ENCODE results near the gene IQCH.
"Not testable (repeated sequence)": the region's sequence is repeated elsewhere in the genome, so short reads cannot be mapped to it uniquely, and the experiment has no call there.

Gene IQCH

DNA sequence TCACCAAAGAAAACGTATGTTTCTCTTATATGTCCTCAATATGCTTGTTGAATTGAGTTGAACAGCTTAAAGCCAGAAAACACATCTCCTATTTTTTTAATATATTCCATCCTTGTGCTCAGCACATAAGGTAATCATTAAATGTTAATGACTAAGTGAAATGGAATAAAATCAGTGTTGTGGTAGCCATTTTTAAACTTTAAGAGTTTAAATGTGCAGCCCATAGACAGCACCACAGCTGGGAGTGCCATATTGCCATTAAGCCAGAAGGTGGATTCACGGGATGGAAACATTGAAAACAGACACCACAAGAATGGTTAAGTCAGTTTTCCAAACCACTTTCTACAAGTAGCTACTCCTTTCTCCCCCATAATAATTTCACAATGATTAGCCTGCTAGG is 189.5 kb downstream of the IQCH start:
- Histone ChIP-seq H3K9me2 (ENCODE audit: low read depth, low read length) (no peaks in the 10 kb centered on the region), H3K79me2 (ENCODE audit: insufficient read depth, low read length) (no peaks in the 10 kb centered on the region), H4K20me1 (ENCODE audit: insufficient read depth, low read length) (no peaks in the 10 kb centered on the region), H3F3A (ENCODE audit: insufficient read depth, low read length) (no peaks in the 10 kb centered on the region), H3K4me3 (ENCODE audit: low read depth, low read length, poor library complexity, severe bottlenecking) (no peak overlapping the region), H3K27me3 (ENCODE audit: insufficient read depth, low read length) (no peaks in the 10 kb centered on the region), H2AFZ (ENCODE audit: low read length) (no peak overlapping the region), H3K4me1 (ENCODE audit: insufficient read depth, low read length, severe bottlenecking) (no peaks in the 10 kb centered on the region), H3K4me2 (ENCODE audit: low read length) (no peak overlapping the region), H3K9me3 (ENCODE audit: low read length) (no peaks in the 10 kb centered on the region), H3K9ac (ENCODE audit: low read length) (no peak overlapping the region), H3K27ac (ENCODE audit: low read depth, low read length, poor library complexity, severe bottlenecking) (no peak overlapping the region), H3K36me3 (ENCODE audit: insufficient read depth, low read length) (no peaks in the 10 kb centered on the region)
- TF ChIP-seq EZH2 (IDR thresholded peaks at IDR 0.05; ENCODE audit: borderline replicate concordance, low read length) (no peak), CTCF (IDR thresholded peaks at IDR 0.05; ENCODE audit: low read length) (no peak)

- H2AFZ ChIP-seq (ENCODE audit: low read length) = no peak overlapping the region
- no peaks in the 10 kb centered on the region for H3K9me3 ChIP-seq (ENCODE audit: low read length)
- no peak overlapping the region for H3K9ac ChIP-seq (ENCODE audit: low read length)
- H3K27me3 ChIP-seq (ENCODE audit: insufficient read depth, low read length) = no peaks in the 10 kb centered on the region
- H4K20me1 ChIP-seq (ENCODE audit: insufficient read depth, low read length) = no peaks in the 10 kb centered on the region
- H3F3A ChIP-seq (ENCODE audit: insufficient read depth, low read length) = no peaks in the 10 kb centered on the region
- H3K4me2 ChIP-seq (ENCODE audit: low read length) = no peak overlapping the region
- no peaks in the 10 kb centered on the region for H3K9me2 ChIP-seq (ENCODE audit: low read depth, low read length)
- no peak overlapping the region for H3K4me3 ChIP-seq (ENCODE audit: low read depth, low read length, poor library complexity, severe bottlenecking)
- no peak for TF ChIP-seq EZH2 (IDR thresholded peaks at IDR 0.05; ENCODE audit: borderline replicate concordance, low read length)
- TF ChIP-seq CTCF (IDR thresholded peaks at IDR 0.05; ENCODE audit: low read length) = no peak
- no peaks in the 10 kb centered on the region for H3K36me3 ChIP-seq (ENCODE audit: insufficient read depth, low read length)
- no peaks in the 10 kb centered on the region for H3K4me1 ChIP-seq (ENCODE audit: insufficient read depth, low read length, severe bottlenecking)
- no peaks in the 10 kb centered on the region for H3K79me2 ChIP-seq (ENCODE audit: insufficient read depth, low read length)
- no peak overlapping the region for H3K27ac ChIP-seq (ENCODE audit: low read depth, low read length, poor library complexity, severe bottlenecking)
These were observed 191.9 kb downstream of the IQCH start for GRCh38 chr15:67446449-67446848.

DNA sequence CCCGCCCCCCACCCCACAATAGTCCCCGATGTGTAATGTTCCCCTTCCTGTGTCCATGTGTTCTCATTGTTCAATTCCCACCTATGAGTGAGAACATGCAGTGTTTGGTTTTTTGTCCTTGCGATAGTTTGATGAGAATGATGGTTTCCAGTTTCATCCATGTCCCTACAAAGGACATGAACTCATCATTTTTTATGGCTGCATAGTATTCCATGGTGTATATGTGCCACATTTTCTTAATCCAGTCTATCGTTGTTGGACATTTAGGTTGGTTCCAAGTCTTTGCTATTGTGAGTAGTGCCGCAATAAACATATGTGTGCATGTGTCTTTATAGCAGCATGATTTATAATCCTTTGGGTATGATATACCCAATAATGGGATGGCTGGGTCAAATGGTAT is 193.8 kb downstream of the IQCH start:
- not testable (repeated sequence) for H3K27ac ChIP-seq (ENCODE audit: low read depth, low read length, poor library complexity, severe bottlenecking); H3K36me3 ChIP-seq (ENCODE audit: insufficient read depth, low read length)

DNA sequence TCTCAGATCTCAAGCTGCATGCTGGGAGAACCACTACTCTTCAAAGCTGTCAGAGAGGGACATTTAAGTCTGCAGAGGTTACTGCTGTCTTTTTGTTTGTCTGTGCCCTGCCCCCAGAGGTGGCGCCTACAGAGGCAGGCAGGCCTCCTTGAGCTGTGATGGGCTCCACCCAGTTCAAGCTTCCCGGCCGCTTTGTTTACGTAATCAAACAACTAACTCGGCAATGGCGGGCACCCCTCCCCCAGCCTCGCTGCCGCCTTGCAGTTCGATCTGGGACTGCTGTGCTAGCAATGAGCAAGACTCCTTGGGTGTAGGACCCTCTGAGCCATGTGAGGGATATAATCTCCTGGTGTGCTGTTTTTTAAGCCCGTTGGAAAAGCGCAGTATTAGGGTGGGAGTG is 199.1 kb downstream of the IQCH start:
- H3F3A ChIP-seq (ENCODE audit: insufficient read depth, low read length); H3K4me3 ChIP-seq (ENCODE audit: low read depth, low read length, poor library complexity, severe bottlenecking); H2AFZ ChIP-seq (ENCODE audit: low read length); H3K9ac ChIP-seq (ENCODE audit: low read length); H3K36me3 ChIP-seq (ENCODE audit: insufficient read depth, low read length); H3K27ac ChIP-seq (ENCODE audit: low read depth, low read length, poor library complexity, severe bottlenecking); H3K79me2 ChIP-seq (ENCODE audit: insufficient read depth, low read length); H4K20me1 ChIP-seq (ENCODE audit: insufficient read depth, low read length); H3K27me3 ChIP-seq (ENCODE audit: insufficient read depth, low read length); H3K9me3 ChIP-seq (ENCODE audit: low read length); H3K4me2 ChIP-seq (ENCODE audit: low read length); H3K9me2 ChIP-seq (ENCODE audit: low read depth, low read length); H3K4me1 ChIP-seq (ENCODE audit: insufficient read depth, low read length, severe bottlenecking): not testable (repeated sequence)

More for the DNA sequence above, 193.8 kb downstream of the IQCH start:
- H3K4me3 ChIP-seq (ENCODE audit: low read depth, low read length, poor library complexity, severe bottlenecking); H3K9ac ChIP-seq (ENCODE audit: low read length); H3K9me3 ChIP-seq (ENCODE audit: low read length); H3K9me2 ChIP-seq (ENCODE audit: low read depth, low read length); H3K27me3 ChIP-seq (ENCODE audit: insufficient read depth, low read length); H3F3A ChIP-seq (ENCODE audit: insufficient read depth, low read length); H3K4me1 ChIP-seq (ENCODE audit: insufficient read depth, low read length, severe bottlenecking); H4K20me1 ChIP-seq (ENCODE audit: insufficient read depth, low read length); H2AFZ ChIP-seq (ENCODE audit: low read length); H3K79me2 ChIP-seq (ENCODE audit: insufficient read depth, low read length); H3K4me2 ChIP-seq (ENCODE audit: low read length): not testable (repeated sequence)
